COLO668 (cell line): ENCODE results near the gene NTN4.
"Not testable (repeated sequence)": the region's sequence is repeated elsewhere in the genome, so short reads cannot be mapped to it uniquely, and the experiment has no call there.

Experiments used
- DNase-seq: peaks from one replicate; lab custom pipeline; 2025; ENCODE audit not compliant: unreplicated experiment; lab: John Stamatoyannopoulos, UW

NTN4 gene

DNA sequence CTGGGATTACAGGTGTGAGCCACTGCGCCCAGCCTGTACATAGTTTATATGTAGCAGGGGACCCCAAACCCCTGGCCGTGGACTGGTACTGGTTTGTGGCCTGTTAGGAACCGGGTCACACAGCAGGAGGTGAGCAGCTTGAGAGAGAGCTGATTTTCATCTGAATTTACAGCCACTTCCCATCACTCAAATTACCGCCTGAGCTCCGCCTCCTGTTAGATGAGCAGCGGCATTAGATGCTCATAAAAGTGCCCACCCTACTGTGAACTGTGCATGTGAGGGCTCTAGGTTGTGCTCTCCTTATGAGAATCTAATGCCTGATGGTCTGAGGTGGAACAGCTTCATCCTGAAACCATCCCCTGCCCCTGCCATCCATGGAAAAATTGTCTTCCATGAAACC is 119.3 kb downstream of the NTN4 start:
- DNase-seq, result no peak

DNA sequence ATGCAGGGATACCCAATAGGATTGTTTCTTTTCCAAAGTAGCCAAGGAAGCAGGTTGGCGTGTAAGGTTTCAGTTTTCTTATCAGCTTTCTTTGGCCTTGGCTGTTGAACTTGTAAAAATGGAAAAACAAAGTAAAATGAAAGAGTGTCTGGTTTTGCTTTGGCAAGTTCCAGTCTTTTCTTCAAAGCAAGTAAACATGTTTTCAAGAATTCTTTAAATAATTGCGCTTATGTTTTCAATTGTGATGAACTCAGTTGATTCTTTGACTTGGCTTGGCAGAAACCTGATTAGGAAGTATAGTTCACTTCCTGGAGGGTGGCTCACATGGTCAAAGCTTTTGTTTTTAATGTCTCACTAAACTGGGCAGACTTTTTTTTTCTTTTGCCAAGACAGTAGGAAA is 127.0 kb downstream of the NTN4 start:
- DNase-seq, result no peak

DNA sequence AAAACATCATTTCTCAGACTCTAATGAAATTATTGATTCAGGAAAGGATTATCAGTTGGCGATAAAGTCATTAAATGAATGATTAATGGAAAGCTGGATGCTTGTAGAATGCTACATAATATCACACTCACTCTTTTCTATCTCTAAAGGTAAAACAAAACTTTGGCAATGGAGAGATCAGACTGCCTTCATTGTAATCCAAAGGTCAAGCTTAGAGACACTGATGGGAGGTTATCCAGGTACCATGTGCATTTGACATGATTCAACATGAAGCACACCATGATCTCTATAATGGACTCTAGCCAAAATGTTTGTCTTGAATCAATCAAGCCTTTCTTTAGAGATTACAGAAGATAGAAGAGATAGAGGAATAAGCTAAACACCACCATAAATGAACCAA is 129.2 kb downstream of the NTN4 start:
- no peak for DNase-seq

DNA sequence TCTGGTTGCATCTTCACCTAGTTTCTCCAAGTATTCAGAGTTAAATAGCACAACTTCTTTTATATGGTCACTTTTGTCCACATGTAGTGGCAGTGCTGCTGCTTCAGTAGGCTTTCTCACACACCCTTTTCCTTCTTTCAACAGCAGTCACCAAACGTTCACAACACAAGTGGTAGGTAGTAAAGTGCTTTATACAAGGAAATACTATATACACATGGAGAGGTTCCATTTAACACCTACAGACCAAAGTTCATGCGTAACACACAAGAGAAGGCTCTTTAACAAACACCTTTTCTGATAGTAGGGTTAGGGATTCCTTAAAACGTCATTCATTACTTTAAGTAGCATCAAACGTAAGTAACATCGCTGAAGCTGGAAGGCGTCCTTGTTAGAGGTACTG is 132.2 kb downstream of the NTN4 start:
- no peak for DNase-seq

DNA sequence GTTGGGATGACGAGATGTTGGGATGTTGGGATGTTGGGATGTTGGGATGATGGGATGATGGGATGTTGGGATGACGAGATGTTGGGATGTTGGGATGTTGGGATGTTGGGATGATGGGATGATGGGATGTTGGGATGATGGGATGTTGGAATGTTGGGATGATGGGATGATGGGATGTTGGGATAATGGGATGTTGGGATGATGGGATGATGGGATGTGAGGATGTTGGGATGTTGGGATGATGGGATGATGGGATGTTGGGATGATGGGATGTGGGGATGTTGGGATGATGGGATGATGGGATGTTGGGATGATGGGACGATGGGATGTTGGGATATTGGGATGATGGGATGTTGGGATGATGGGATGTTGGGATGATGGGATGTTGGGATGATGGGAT is 135.9 kb downstream of the NTN4 start:
- not testable (repeated sequence) for DNase-seq

DNA sequence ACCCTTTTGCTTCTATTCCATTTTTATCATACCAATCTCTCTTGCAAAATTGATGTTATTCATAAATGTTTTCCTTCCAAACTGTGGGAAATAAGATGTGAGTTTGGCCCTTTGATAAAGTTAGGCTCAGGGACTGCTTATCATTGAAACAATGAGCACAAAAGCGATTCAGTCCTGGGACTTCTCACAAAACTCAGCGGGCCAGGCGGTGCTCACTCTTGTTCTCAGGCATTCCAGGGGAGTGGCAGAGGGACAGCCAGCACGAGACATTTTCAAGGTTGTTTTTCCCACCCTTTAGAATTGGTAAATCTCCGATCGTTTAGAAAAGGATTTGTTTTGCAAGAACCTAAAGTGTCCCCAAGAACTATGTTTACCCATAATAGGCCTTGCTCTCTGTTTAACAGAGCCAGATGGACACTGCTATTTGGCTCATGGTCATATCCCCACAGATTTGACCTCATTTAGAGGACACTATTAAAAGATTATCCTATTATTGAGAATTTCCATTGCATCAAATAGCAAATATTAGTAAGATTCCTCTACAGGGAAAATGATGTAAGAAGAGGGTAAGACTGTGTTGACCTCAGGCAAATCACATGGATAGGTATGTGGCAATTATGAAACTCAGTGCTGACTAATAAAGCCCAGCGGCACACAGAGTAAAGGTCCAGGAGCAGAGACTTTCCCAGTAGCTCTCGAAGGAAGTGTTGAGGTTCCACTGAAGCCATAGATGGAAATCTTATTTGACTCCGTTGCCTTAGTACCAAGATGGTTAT is 136.6 kb downstream of the NTN4 start:
- DNase-seq, result no peak

DNA sequence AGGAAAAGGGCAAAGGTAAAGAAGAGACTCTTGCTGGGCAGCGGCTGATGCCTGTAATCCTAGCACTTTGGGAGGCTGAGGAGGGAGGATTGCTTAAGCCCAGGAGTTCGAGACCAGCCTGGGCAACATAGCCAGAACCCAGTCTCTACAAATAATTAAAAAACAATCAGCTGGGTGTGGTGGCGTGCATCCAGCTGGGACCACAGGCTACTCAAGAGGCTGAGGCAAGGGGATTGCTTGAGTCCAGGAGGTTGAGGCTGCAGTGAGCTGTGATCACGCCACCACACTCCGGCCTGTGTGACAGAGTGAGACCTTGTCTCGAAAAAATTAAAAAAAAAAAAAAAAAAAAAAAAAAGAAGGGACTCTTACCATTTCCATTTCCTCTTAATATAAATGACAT is 138.9 kb downstream of the NTN4 start:
- no peak for DNase-seq

DNA sequence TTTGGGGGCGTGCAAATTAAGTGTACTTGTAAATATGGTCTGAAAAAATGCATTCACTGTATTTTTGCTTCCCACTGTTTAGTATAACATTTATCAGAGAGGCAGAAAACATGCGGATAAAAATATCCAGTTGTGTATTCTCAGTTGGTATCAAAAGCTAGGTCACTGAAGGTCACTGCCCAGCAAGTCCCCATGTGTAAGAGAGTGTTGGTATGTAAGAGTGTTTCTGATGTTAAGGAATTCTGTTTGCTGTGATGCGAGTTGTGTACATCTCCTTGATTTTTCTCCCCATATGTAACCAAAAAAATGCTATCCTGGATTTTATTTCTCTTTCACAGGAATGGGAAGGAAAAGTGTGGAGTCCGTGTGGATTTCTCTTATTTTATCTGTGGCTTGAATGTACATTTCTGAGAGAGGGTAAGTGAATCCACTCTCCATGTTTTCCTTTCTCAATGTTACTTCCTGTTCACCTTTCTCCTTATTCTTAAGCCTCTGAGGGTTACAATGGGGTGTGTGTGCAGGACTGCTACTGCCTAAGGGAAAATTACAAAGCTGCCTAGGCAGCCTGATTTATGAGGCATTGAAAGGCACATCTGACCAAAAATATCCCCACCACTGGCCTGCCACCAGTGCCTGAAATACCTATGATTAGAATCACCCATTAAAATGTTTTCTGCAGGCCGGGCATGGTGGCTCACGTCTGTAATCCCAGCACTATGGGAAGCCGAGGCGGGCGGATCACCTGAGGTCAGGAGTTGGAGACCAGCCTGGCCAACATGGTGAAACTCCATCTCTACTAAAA is 141.4 kb downstream of the NTN4 start:
- no peak for DNase-seq

DNA sequence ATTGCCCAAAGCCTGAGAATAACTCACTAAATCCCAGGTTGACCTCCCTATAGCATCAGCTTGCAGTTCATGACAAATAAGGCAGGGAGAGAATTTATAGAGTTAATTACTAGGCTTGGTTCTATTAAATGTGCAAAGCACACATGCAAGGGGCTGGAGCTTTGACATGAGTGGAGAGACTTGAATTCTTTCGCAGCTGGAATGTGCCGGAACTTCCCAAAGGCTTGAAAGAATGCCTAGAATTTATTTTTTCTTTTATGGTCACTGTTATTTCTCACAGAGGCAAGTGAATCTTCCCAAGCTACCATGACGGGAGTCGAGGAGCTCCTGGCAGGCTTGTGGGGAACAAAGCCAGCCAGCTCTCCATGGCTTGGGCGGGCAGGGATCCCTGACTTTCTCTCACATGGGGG is 143.8 kb downstream of the NTN4 start:
- DNase-seq, result no peak

DNA sequence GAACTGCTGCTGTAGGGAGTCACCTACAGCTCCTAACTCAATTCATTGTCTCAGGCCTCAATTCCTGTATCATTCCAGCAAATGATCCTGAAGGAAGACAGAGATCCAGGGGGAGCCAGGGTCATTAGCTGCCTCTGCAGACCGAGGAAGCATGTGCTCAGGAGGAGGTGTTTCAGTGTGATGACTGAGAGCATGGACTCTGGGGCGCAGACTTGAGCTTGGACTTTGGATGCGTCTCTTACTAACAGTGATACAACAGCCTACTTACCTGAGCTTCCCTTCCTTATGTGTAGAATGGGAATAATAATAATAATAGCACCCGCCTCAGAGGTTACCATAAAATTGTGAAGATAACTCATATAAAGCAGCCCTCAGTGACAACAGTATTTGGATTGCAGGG is 147.3 kb downstream of the NTN4 start:
- DNase-seq, result no peak

DNA sequence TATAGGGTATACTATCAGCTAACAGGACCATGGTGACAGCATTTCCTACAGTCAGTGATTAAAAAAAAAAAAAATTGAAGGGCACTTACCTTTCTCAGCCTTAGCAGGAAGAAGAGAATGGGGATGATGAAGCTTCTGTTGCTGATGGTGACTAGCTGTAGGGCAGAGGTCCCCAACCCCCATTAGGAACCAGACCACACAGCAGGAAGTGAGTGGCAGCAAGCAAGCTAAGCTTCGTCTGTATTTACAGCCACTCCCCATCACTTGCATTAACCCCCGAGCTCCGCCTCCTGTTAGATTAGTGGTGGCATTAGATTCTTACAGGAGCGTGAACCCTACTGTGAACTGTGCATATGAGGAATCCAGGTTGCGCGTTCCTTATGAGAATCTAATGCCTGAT is 148.0 kb downstream of the NTN4 start:
- no peak for DNase-seq

DNA sequence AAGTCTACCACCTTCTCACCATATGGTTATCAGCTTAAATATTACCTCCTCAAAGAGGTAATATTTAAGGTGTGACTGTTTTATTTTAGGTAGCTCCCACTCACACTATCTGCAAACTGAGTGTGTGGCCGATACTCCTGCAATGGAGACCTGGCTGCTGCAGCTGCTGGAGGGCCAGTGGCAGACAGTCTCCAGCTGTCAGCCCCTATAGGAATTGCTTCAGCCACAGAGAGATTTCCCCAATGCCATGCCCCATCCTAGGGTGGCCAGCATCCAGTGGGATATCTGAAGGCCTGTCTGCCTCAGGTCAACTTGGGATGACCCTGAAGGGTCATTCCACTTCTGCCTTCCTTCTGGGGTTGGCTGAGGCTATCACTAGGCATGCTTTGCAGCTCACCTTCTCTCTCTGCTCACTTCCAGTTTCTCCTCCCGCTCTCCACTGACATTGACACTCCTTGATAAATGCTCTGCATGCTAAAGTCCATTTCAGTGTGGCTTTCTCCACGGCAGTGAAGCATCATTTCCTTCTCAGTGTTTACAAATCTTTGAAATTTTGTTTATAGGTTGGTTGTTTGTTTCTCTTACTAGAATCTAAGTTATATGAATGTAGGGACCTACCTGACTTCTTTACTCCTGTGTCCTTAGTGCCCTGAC is 149.1 kb downstream of the NTN4 start:
- no peak for DNase-seq

DNA sequence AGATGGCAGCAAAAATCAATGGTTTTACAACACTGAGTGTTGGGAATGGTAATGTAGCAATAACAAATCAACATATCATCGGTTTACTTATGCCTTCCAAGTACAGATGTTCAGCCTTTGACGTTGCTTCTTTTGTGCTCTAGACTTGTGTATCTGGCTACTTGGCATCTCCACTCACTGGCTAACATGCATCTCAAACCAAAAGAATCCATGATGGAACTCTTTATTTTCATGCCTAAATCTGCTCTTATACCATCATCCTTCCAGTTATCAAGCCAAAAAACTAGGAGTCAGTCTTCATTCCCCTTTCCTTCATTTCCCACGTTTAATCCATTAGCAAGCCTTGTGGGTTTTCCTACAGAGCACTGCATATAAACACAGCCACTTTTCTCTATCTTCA is 150.0 kb downstream of the NTN4 start:
- no peak for DNase-seq

DNA sequence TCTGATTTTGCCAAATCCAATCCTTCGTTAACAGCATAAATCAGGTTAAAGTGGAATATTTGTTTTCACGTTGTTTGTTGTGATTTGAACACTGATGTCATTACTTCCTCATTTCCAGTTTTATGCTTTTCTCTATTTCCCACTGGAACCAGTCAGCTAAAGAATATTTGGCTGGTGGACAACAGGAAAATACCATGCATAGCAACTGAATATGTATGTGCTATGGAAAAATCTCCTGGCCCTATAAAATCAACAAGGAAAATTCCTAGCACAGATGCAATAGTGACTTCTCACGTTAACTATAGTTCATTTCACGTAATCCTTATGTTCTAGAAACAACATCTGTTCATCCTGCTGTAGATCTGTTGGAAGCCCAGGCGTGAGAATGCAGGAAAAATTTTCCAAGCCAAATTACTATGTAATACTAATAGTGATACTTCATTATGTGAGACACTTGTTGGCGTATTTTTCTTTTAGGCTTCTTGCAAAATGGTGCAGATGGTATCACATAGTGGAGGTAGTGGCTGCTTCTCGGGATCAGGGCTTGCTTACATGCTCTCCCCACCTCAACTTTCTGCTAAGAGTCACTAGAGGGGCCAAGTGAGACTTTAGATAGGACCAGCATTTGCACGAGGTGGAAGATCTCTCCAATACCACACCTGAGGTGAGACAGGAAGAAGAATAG is 153.0 kb downstream of the NTN4 start:
- DNase-seq, result no peak

DNA sequence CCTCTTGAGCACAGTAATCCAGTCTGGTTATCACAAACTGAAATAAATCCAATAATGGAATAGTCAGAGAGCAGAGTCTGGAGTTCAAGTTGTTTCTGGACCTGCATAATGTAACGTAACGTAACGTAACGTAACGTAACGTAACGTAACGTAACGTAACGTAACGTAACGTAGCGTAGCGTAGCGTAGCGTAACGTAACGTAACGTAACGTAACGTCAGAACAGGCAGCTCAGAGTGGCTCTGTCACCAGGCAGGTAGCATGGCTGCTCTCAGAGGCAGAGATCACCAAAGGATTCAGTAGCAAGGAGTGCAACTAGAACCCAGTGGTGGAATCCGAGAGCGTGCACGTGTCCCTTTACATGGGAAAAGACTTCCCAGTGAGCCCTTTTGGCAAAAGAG is 153.6 kb downstream of the NTN4 start:
- no peak for DNase-seq

DNA sequence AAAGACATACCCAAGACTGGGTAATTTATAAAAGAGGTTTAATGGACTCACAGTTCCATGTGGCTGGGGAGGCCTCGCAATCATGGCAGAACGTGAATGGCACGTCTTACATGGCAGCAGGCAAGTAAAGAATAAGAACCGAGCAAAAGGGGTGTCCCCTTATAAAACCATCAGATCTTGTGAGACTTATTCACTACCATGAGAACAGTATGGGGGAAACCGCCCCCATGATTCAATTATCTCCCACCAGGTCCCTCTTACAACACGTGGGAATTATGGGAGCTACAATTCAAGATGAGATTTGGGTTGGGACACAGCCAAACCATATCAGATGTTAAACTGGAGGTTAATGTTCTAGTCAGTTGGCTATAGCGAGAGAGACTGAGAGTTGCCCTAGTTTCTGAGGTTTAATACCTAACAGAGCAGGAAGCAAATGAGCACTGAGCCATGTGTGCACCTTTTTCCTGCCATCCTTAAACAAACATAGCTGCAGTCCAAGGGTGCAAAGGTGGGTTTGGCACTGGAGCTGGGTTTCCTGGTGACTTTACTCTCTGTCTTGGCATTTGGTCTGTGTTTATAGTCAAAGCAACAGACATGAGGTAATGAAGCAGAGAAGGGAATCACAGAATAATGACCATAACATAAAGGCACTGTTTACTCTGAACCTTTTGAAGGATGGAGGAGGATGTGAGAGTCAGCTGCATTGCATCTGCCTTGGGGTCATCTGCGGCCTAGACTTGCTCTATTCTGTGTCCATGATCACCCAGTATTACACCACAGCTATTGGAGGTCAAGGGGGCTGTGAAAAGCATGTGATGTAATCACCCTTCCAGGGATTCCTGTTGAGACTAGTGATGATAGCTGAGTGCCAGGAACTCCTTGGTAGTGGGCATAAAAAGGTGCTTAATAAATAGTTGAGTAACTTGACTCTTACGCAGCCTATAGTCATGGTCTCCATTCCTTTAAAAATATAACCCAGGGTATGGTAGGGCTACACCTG is 155.6 kb downstream of the NTN4 start:
- peak; percentile 80 for DNase-seq

DNA sequence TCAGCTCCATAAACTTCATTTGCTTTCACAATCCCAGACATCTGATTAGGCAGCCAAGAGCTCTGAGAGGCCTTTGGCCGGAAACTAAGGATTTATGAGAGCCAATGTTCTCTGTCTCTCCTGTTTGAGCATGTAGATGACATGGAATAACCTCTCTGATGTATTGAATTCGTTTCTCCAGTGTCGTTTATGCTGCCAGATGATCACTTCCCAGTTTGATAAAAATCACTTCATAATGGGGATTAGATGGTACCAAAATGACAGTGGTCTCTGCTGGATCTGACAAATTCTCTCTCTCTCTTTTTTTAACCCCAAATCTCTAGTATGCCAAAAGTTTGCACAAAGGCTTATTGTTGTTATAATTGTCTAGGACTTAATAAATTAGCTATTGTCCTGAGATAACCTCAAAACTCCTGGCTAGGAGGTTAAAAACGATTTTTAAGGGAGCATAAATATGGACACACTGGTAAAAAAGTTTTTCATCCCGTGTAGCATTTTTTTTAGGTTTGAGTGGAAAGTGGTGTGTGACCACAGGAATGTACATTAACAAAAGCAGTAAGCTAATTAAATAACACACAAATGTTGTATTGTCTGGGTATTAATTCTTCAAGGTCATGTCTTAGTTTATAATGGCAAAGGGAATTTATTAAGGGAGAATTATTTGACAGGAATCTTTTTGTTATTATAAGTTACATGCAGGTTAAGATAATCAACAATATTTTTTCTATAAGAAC is 156.7 kb downstream of the NTN4 start:
- DNase-seq, result no peak

DNA sequence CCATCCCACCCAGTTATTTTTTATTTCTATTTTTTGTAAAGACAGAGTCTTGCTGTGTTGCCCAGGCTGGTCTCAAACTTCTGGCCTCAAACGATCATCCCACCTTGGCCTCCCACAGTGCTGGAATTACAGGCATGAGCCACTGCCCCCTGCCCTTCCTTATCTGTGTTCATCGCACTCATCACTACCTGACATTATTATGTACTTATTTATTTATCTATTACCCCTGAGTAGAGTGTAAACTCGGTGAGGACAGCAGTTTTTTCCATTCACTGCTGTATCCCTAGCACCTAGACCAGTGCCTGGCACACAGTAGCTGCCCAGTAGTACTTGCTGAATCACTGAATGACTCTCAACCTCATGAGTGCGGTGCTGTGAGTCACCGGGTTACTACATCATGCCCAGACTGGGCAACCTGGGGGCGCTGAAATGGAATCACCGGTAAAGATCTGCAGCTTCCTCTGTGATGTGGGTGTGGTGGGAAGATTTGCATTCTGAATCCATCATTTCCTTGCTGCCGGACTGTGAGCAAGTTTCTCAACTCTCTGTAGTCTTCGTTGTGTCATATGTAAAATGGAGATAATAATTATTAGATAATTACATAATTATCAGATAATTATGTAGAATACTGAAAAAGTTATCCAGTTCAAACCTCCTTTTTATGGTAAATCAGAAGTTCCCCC is 157.4 kb downstream of the NTN4 start:
- no peak for DNase-seq

DNA sequence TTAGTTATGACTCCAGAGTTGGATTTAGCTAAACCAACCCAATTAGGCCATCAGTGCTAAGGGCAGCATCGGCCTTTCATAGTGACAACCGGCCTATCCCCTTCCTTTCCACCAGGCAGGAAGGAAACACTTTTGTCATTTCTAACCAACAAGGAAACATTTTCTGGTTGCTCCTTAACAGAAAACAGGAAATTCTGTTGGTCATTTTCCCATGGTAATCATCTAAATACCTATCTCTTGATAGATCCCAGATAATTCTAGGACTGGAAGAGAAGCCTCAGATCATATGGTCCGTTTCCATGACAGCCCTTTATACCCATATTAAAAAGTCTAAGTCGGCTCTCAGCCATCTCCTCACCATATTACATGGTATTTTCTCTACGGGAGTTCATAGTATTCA is 160.1 kb downstream of the NTN4 start:
- DNase-seq, result no peak
